ENCODE data around the gene PSMB5.

Gene PSMB5

DNA sequence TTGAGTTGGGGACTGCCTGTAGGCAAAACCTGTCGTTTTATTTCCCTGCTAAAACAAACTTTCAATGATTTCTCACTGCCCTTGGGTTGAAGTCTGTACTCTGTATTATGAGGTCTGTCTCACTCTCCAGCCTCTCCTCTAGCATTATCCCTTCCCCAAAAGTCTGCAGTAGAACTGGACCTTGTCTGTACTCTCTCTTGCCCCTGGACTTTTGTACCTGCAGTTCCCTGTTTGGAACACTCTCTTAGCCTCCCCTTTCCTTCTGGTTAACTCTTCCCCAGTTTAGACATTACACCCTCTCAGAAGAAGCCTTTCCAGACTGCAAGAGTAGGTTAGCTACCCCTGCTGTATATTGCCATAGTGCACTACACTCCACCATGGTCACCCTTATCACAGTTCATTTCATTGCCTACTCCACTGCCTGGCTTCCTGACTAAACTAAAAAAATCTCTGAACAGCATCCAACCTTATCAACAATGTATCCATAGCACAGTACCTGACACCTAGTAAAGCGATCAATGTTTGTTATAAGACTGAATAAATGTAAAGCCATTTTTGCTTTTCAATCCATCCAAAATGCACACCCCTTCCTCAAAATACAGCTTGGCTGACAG lies 48.7 kb downstream of the PSMB5 start:
- DNase-seq = no peak

DNA sequence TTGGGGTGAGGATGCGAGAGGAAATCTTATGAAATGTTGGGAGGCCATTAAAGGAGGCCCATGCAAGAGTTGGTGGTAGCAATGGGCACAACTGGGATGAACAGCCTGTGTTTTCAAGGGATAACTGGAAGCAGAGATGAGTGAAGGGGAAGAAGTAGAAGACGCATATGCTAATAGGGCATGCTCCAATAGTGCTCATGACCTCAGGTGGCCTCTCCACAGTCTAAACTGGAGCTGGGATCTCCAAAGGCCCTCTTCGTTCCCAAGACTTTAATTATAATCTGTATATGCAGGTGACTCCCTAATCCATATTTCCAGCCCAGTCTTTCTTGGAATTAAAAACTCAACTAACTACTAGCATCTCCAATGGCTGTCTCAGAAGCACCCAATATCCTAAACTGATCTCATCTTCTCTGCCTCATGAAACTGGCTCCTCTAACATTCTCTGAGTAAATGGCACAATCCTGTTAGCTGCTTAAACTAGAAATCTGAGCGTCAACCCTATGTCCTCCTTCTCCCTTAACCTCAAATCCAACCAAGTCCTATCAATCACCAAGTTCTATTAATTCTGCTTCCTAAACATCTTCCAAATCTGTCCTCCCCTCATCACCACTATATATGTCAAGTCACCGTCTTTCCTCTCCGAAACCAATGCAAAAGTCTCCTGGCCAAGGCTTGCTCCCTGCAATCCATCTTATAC lies 49.6 kb downstream of the PSMB5 start:
- no peak for DNase-seq

DNA sequence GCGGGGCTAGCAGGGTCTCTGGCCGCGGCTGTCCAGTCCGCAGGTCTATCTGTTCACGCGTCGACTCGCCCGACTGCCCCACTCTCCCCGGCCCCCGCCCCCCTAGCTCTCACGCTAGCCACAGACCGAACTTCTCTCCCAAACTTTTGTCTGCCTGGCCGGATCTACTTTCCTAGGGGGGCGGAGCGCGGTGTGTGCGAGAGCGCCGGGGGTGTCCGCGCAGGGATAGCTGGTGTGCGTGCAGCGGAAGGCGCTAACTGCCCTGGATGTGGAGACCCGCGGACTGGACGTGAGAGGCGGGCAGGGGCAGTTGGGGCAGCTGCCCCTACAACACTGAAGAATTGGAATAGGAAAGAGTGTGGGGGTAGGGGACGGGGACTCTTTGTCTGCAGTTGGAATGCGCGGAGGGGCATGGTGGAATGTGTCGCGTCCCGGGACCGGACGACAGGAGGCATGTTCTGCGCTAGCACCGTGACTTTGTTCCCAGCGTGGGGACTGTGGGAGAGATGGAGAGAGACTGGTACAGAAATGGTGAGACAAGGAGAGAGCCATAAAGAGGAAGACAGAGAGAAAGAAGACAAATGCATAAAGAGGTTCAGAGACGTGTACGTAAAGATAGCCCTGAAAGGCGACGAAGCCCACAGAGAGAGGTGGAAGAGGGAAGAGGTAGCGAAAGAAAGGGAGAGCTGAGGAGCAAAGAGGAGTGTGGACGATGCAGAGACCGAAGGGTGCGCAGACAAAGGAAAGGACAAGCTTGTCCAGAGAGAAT lies 52.0 kb downstream of the PSMB5 start, which contains the start of gene AJUBA:
TSS of gene AJUBA (minus strand) at position 75 of the 769 bp plus-strand sequence. CDS start 285 bp downstream, outside the sequence.
- peak; percentile 42 for DNase-seq

DNA sequence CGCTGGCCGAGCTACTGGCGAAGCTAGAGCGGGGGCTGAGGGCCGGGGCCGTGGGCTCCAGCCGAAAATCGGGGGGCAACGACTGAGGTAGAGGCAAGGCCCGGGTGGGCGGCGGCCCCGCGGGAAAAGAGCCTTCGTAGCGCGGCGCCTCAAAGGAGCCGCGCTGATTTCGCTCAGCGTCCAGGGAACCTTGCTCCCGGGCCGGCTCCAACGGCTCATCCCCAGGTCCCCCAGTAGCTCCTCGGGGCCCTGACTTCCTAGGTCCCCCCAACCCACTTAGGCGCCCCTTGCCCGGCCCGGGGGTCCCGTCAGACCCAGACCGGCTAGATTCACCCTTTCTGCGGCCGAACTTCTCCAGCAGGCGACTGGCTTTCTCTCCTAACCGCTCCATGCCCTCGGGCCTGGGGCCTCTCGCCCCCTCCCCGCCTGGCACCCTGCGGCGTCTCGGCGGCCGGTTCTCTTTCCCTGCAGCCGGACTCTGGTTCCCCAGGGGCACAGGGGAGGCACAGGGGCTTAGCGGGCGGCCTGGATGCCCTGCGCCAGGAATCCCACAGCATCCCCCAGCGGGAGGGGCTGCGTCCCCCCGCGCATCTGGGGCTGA lies 52.7 kb downstream of the PSMB5 start:
- no peak for DNase-seq

DNA sequence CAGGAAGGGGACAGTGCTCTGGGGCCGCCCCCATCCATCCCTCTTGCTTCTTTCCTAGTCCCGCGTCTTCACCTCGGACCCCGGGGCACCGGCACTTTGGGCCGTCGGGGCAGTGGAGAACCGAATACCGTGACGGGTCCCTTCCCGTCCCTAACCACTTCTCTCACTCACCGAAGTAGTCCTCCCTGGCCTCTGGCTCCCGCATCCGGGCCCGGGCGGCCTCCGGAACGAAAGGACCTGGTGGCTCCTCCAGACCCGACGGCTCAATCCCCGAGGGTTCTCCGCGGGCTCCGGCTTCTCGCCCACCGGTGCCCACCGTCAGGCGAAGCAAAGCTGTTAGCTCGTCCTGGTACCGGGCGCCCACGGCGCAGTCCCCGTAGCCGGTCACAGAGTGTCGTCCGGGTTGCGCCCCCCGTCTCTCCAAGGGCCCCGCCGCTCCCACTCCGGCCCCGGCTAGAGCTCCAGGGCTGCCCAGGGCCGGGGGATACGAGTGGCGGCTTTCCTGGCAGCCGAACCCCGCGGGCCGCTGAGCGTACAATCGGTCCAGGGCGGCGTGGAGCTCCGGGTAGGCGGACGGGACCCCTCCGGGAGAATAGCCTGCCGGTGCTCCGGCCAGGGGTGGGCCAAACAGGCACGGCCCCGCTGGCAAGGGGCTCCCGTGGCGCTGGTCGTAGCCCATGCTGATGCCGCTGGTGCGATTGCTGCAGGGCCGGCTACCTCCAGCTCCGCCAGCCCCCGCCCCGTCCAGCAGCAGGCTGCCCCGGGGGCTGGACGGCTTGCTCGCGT lies 53.4 kb downstream of the PSMB5 start:
- no peak for DNase-seq

DNA sequence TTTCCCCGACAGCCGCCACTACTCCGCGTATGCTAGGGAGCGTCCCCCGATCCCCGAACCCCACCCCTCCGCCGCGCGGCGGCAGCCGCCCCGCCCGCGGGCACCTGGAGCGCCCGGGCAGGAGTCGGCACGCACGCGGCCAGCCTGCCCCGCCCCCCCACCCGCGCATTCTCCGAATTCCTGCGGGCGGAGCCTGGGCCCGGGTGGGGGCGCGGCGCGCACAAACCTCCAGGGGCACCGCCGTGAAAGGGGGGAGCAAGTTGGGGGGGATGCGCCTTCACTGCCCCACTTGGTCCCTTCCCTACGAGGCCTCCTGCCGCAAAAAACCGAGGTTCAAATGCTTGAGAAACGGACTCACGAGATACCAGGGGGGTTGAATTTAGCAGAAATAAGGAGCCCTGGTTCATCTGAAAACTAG lies 54.0 kb downstream of the PSMB5 start:
- DNase-seq = no peak

DNA sequence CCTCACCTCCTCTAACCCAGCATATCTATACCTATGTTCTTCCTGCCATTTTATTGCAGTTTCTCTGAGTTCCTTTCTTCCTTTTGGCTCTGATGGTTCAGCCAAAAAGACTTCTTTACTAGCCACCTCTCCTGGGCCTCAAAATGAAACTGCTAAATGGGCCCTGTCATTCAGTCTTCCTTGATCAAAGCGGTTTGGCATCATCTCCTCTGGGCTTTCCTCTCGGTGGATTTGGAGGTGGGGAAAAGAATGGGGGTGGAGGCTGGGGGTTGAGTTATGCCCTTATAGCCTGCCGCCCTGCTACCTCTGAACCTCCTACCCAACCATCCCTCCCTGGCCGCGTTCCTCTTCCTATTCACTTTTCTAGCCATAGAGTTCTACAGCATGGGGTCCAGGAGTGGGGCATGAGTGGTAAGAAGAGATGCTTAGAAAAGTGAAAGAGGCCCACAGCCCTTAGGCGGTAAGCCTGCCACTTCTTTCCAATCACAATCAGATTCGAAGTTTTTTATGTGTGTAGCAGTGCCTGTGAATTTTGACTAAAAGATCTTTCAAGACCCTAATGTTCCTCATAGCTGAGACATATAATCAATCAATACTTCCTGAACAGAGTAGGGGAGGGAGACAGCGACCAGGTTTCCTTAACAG lies 54.8 kb downstream of the PSMB5 start:
- DNase-seq = no peak

DNA sequence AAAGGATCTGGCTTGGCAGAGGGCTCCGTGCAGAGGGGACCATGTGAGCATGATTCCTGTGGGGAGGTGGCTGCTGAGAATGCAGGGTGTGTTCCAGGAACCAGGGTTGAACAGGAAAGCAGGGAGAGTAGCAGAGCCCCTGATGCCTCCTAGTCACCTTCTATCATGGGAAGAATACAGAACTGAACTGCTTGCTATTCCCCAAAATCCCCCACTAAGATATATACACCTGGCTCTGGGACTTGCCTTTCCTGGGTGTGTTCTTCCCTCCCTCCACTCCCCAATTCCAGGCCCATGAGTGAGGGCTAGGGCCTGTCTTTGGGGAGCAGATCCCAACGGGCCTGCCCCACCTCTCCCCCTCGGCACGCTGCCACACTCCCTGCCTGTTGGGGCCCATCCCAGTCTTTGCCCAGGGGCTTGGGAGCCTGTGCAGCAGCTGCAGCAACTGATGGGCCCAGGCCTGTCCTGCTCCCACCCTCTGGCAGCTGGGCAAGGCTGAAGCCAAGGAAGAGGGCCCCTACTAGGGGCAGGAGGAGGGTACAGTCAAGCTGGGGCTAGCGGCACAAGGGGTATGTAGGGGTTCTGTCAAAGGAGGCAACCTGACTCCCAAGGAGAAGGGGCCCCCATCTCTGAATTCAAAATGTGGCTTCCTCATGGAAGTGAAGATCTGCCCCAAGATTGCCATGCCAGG lies 55.6 kb downstream of the PSMB5 start:
- DNase-seq = no peak

DNA sequence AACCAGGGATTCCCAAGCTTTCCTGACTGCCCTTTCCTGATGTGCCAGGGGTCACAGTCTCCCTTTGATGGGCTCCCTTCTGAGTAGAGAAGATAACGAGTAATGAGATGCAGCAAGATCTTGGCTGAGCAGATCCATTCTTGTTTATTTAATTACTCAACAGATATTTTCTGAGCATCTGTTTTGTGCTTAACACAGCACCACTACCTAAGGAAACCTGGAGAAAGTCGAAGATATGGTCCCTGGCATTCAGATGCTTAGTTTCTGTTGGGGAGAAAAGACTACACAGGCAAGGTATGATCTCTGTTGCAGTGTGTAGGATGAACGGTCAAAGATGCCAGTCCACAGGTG lies 56.2 kb downstream of the PSMB5 start:
- no peak for DNase-seq

DNA sequence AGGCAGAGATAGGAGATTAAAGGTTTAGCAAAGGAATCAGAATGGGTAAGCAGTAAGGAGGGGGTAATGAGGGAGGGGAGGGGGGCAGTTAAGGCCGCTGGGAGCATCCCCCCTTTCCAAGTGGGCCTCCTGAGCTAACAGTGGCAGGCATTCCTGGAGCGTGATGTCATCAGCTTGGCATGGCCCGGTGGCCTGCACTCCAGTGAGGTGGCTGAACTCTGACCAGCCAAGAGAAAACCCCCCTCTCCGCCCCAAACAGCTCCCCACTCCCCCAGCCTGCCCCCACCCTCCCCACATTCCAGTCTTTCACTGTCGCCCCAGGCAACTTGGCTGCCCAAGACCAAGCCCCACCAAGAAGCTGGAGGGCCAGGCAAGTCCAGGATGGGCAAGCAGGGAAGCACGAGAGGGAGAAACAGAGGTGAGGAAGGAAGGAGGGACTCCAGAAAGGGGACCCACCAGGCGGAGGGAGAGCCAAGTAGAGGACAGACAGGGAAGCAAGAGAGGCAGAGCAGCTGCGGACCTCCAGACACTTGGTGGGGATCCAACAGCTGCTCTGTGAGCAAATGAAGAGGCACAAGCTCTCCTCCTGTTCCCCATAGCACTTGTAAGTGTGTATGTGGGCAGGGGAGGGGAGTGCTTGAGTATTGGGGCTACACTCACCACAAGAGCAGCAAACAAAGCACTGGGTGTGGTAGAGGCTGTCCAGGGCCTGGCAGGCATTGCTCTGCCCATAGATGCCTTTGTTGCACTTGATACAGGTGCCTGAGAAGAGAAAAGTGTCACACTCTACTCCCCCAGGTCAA lies 56.8 kb downstream of the PSMB5 start:
- no peak for DNase-seq

DNA sequence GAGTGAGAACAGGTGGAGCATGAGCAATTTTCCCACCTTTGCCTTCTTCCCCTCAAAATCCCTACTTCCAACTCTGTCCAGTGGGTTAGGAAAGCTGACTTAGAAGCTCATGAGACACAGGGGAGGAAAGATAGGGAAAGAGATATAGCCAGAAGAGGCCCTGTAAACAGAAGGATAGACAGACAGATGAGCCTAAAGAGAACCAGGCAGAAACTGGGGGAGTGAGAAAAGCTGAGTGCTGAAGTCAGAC lies 57.3 kb downstream of the PSMB5 start:
- no peak for DNase-seq

DNA sequence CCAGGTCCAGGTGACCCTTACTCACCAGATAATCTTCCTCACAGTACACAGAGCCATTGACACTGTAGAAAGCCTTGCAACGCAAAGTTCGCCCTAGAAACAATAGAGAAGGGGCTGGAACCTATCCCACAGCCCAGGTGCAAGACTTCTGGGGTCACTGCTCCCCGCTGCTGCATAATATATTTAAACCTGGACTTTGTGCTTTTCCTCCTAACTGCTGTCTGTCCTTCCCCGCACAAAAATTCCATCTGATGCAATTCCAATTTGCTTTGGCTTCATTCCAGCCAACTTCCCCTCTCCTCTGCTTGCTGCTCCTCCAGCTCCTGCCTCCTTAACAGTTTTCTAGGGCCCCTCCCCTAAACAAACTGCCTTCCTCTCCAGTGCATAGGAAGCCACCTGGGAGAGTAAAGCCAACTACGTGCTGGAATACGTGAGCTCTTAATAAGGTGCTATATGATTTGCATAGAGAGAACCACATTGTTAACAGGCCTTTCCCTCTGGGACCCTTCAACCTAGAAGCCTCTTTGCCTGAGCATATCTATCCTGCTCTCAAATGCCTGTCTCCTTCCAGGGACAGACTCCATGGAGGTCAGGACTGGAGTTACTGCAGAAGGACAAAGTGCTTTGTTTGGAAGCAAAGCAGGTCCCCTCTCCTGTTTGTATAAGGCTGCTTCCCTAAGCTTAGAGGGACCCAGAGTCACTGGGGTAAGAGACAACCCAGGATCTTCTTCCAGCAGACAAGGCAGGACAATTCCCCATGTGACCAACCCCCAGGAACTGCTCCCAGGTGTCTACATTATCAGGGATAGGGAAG lies 57.9 kb downstream of the PSMB5 start:
- DNase-seq = no peak
